ENCODE measurements around the gene WFS1. TPM values are rescaled to one million over a fixed set of nuclear protein-coding genes. Genes with fewer than 3 reads are reported as not detected.

The WFS1 gene
- total RNA-seq, 2 experiments from 2014 or later: 1.8 to 2.8 TPM

GRCh38 chr4:6281436-6282313 is 12.0 kb downstream of the WFS1 start:
- Mint-ChIP-seq H3K27me3 (no peaks in the 10 kb centered on the region), H3K9me3 (no peaks in the 10 kb centered on the region), H3K27ac (no peak overlapping the region), H3K4me1 (ENCODE audit: low read depth) (peaks cover 13% of the 10 kb centered on the region), H3K4me3 (no peak overlapping the region), H3K36me3 (ENCODE audit: low read depth) (no peaks in the 10 kb centered on the region)
- no peak for ATAC-seq
- POLR2A ChIA-PET: no interaction called here
- CTCF ChIA-PET: no interaction called here
- intact Hi-C loops (cut with micrococcal nuclease): no loop called here
- no peak for DNase-seq
- no peak for TF ChIP-seq CTCF (IDR thresholded peaks at IDR 0.05)

GRCh38 chr4:6282314-6282771 is 12.7 kb downstream of the WFS1 start:
- Mint-ChIP-seq H3K36me3 (ENCODE audit: low read depth) (no peaks in the 10 kb centered on the region), H3K27ac (no peak overlapping the region), H3K9me3 (no peaks in the 10 kb centered on the region), H3K4me3 (no peak overlapping the region), H3K4me1 (ENCODE audit: low read depth) (peaks cover 13% of the 10 kb centered on the region), H3K27me3 (no peaks in the 10 kb centered on the region)
- intact Hi-C loops (cut with micrococcal nuclease): no loop called here
- ChIA-PET POLR2A (interaction anchor here (0.6 kb wide), 1 partner anchor 10 kb away, joined by 3 read pairs; no protein-coding TSS in a partner anchor), CTCF (no interaction called here)
- no peak for ATAC-seq
- no peak for DNase-seq
- TF ChIP-seq CTCF (IDR thresholded peaks at IDR 0.05): no peak

GRCh38 chr4:6283282-6283681 is 13.6 kb downstream of the WFS1 start:
- ATAC-seq (no peak), DNase-seq (no peak)
- ChIA-PET CTCF (no interaction called here), POLR2A (no interaction called here)
- intact Hi-C loops (cut with micrococcal nuclease): no loop called here
- peaks cover 10% of the 10 kb centered on the region for H3K4me1 Mint-ChIP-seq (ENCODE audit: low read depth)
- H3K27me3 Mint-ChIP-seq: no peaks in the 10 kb centered on the region
- no peak for TF ChIP-seq CTCF (IDR thresholded peaks at IDR 0.05)
- H3K9me3 Mint-ChIP-seq: no peaks in the 10 kb centered on the region
- no peak overlapping the region for H3K27ac Mint-ChIP-seq
- no peaks in the 10 kb centered on the region for H3K36me3 Mint-ChIP-seq (ENCODE audit: low read depth)
- no peak overlapping the region for H3K4me3 Mint-ChIP-seq

GRCh38 chr4:6287017-6287788 is 17.6 kb downstream of the WFS1 start:
- Mint-ChIP-seq H3K27me3 (no peaks in the 10 kb centered on the region), H3K4me1 (ENCODE audit: low read depth) (no peaks in the 10 kb centered on the region), H3K27ac (no peak overlapping the region), H3K4me3 (no peak overlapping the region), H3K36me3 (ENCODE audit: low read depth) (peaks cover 2% of the 10 kb centered on the region), H3K9me3 (no peaks in the 10 kb centered on the region)
- CTCF ChIA-PET: interaction anchor here (1.1 kb wide), 1 partner anchor 40 kb away, joined by 4 read pairs; no protein-coding TSS in a partner anchor
- intact Hi-C loops (cut with micrococcal nuclease): no loop called here
- ATAC-seq (no peak), DNase-seq (no peak)
- POLR2A ChIA-PET: no interaction called here
- TF ChIP-seq CTCF (IDR thresholded peaks at IDR 0.05): no peak

Measured in activated CD8-positive, alpha-beta T cell treated with anti-CD3 and anti-CD28 coated beads for 36 hours (primary cell).